ENCODE data around the gene SGK1. TPM values are rescaled to one million over a fixed set of nuclear protein-coding genes. Genes with fewer than 3 reads are reported as not detected.
"Not testable (repeated sequence)": the region's sequence is repeated elsewhere in the genome, so short reads cannot be mapped to it uniquely, and the experiment has no call there.

The SGK1 gene
- total RNA-seq, 2 donors from 2014 or later: 151 to 155 TPM

DNA sequence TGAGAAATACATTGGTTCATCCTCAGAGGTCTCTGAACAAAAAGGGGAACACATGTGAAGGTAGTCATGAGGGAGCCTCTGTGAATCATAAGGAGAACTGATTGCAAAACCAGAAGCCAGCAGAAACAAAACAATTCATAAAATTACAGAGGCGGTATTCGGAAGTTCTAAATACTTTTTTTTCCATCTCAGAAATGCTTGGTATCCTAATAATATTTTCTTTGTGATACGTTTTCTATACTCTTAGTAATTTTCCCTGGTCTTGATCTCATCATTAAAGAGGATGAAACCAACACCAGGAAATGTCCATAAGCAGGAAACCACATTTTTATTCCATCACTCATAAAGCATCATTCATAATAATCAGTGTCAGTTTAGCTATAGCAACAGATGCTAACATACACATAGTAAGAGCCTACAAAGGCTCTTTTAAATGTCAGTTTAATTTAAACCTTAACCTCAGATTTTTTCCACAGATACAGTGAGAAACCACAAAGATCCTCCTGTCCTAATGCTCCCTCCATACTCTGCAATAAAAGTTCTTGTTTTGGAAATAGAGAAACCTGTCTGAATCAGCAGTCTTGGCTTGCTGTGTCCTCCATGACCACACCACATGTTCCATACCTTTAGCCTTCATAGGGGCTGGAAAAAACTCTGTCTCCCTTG, 29.2 kb downstream of the SGK1 start:
- no peaks in the 10 kb centered on the region for H3K27me3 ChIP-seq
- H3K36me3 ChIP-seq: no peaks in the 10 kb centered on the region
- TF ChIP-seq, protein P1, sequence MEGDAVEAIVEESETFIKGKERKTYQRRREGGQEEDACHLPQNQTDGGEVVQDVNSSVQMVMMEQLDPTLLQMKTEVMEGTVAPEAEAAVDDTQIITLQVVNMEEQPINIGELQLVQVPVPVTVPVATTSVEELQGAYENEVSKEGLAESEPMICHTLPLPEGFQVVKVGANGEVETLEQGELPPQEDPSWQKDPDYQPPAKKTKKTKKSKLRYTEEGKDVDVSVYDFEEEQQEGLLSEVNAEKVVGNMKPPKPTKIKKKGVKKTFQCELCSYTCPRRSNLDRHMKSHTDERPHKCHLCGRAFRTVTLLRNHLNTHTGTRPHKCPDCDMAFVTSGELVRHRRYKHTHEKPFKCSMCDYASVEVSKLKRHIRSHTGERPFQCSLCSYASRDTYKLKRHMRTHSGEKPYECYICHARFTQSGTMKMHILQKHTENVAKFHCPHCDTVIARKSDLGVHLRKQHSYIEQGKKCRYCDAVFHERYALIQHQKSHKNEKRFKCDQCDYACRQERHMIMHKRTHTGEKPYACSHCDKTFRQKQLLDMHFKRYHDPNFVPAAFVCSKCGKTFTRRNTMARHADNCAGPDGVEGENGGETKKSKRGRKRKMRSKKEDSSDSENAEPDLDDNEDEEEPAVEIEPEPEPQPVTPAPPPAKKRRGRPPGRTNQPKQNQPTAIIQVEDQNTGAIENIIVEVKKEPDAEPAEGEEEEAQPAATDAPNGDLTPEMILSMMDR (IDR thresholded peaks at IDR 0.05): no peak
- H3K27ac ChIP-seq: no peak overlapping the region
- no peaks in the 10 kb centered on the region for H3K9me3 ChIP-seq
- no peak overlapping the region for H3K4me3 ChIP-seq
- no peak for DNase-seq (ENCODE audit: low spot score)
- peaks cover 0 to 5% of the 10 kb centered on the region in 2 donors for H3K4me1 ChIP-seq

DNA sequence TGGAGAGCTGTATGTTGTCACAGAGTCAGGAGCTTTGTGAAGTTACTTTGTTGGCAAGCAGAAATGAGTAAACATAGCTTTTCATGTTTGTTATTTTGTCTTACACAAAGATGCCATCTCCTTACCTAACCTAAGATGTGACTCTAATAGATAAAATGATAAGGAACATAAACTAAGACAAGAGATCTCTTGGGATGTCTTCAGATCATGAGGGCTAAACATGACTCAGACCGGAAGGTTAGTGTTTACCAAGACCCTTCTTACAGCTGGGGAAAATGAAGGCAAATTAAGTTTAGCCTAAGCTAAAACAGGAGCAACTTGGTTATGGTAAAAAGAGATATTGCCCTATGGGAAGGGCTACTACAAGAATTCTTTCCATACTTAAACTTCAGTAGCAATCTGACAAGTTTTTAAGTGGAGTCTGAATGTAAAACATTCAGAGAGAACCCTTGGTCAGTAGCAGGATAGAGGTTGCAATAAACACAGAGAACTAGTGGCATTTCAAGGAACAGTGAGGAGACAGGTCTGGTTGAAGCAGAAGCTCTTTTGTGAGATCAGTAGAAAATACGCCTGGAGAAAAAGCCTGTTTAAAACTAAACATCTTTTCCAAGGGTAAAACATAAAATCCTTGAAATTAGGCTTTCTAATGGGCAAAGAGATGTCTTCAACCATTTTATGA, 29.9 kb downstream of the SGK1 start:
- Histone ChIP-seq H3K27me3 (no peaks in the 10 kb centered on the region), H3K4me1 (peaks cover 0 to 5% of the 10 kb centered on the region in 2 donors), H3K4me3 (no peak overlapping the region), H3K27ac (no peak overlapping the region), H3K9me3 (no peaks in the 10 kb centered on the region), H3K36me3 (no peaks in the 10 kb centered on the region)
- TF ChIP-seq, protein P1 (IDR thresholded peaks at IDR 0.05): no peak
- no peak for DNase-seq (ENCODE audit: low spot score)

DNA sequence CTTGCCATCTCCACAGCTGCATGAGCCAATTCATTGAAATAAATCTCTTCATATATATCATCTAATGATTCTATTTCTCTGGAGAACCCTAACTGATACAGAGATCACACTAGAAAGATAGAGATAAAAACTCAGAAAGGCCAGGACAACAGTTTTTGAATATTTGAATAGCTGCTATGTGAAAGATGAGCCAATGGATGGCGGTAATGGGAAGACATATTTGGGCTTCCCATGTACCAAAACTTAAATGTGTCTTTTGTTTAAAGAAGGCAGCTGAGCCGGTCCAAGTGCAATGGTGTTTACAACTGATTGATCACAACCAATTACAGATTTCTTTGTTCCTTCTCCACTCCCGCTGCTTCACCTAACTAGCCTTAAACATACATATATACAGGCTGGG, 35.1 kb downstream of the SGK1 start:
- TF ChIP-seq, protein P1 (IDR thresholded peaks at IDR 0.05): no peak

DNA sequence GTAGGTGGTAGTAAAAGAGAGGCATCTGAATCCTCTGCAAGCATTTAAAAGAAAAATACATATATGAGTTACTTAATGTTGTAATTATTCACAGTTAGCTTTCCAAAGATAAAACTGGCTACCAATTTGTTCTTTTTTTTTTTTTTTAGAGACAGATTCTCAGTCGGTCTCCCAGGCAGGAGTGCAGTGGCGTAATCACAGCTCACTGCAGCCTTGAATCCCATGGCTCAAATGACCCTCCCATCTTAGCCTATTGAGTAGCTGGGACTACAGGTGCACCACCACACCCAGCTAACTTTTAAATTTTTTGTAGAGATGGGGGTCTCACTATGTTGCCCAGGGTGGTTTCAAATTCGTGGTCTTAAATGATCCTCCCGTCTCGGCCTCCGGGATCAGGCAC, 36.5 kb downstream of the SGK1 start:
- Histone ChIP-seq H3K36me3 (no peaks in the 10 kb centered on the region), H3K27me3 (no peaks in the 10 kb centered on the region), H3K4me3 (no peak overlapping the region), H3K9me3 (no peaks in the 10 kb centered on the region), H3K4me1 (no peaks in the 10 kb centered on the region), H3K27ac (no peak overlapping the region)
- no peak for DNase-seq (ENCODE audit: low spot score)
- TF ChIP-seq, protein P1 (IDR thresholded peaks at IDR 0.05): no peak

More for the DNA sequence above, 35.1 kb downstream of the SGK1 start:
- Histone ChIP-seq H3K4me3 (no peak overlapping the region), H3K9me3 (no peaks in the 10 kb centered on the region), H3K27ac (no peak overlapping the region), H3K27me3 (no peaks in the 10 kb centered on the region), H3K4me1 (no peaks in the 10 kb centered on the region), H3K36me3 (no peaks in the 10 kb centered on the region)
- DNase-seq (ENCODE audit: low spot score): no peak

DNA sequence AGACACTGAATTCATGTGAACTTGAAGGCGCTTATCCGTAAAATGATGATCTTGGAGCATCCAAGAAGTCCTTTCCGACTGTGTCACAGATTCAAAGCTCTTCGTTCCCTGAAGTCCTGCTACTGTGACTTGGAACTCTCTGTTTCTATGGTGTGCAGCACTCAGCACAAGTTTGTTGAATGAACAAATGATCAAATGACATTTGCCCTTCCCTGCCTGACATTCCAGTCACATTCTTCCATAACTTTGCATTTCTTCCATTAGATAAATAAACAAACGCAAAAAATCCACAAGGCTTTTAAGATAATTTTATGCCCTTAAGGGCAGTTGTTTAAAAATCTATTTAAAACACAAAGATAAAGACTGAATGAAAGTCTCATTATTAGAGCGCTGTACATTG, 39.9 kb downstream of the SGK1 start:
- no peaks in the 10 kb centered on the region for H3K4me1 ChIP-seq
- H3K4me3 ChIP-seq: no peak overlapping the region

DNA sequence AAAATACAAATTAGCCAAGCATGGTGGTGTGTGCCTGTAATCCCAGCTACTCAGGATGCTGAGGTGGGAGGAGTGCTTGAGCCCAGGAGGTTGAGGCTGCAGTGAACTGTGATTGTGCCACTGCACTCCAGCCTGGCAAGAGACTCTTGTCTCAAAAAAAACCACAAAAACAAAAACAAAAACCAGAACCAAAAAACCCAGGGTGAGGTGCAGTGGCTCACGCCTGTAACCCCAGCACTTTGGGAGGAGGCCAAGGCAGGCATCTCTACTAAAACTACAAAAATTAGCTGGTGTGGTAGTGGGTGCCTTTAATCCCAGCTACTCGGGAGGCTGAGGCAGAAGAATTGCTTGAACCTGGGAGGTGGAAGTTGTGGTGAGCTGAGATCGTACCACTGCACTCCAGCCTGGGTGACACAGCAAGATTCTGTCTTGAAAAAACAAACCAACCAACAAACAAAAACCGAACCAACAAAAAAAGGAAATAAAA, 41.0 kb downstream of the SGK1 start:
- H3K27me3 ChIP-seq; DNase-seq (ENCODE audit: low spot score); H3K27ac ChIP-seq: not testable (repeated sequence)

More for the DNA sequence above, 39.9 kb downstream of the SGK1 start:
- DNase-seq (ENCODE audit: low spot score): no peak
- Histone ChIP-seq H3K36me3 (no peaks in the 10 kb centered on the region), H3K27ac (no peak overlapping the region), H3K9me3 (no peaks in the 10 kb centered on the region), H3K27me3 (no peaks in the 10 kb centered on the region)
- TF ChIP-seq, protein P1 (IDR thresholded peaks at IDR 0.05): no peak

More for the DNA sequence above, 41.0 kb downstream of the SGK1 start:
- not testable (repeated sequence) for H3K9me3 ChIP-seq, H3K4me3 ChIP-seq, H3K36me3 ChIP-seq, H3K4me1 ChIP-seq

Data from right atrium auricular region (tissue), 2 donors.